ENCODE data around the gene GDA.

Gene GDA

DNA sequence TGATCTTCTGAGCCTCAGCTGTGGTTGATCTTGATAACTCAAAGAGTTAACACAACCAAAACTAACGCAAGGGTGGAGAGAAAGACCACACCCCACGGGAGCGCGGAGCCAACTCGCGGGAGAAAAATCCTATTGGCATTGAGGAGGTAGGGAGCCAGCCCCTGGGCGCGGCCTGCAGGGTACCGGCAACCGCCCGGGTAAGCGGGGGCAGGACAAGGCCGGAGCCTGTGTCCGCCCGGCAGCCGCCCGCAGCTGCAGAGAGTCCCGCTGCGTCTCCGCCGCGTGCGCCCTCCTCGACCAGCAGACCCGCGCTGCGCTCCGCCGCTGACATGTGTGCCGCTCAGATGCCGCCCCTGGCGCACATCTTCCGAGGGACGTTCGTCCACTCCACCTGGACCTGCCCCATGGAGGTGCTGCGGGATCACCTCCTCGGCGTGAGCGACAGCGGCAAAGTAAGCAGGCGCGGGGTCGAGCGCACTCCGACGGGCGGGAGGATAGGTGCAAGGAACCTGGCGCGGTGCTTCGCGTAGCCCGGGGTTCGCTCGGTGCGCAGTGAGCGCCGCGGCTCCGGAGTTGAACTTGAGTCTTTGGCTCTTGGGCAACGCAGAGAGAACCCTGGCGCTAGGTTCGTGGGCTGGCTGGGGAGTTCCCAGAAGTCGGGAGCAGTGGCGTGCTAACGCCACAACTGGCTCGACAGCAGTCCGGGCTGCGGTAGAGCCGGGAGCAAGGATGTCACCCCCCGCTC, at the start of gene GDA:
Gene GDA, plus strand, starts transcription at position 210 of the 745 bp plus-strand sequence. Its CDS starts 120 bp downstream, at position 330.
- no peak for DNase-seq

DNA sequence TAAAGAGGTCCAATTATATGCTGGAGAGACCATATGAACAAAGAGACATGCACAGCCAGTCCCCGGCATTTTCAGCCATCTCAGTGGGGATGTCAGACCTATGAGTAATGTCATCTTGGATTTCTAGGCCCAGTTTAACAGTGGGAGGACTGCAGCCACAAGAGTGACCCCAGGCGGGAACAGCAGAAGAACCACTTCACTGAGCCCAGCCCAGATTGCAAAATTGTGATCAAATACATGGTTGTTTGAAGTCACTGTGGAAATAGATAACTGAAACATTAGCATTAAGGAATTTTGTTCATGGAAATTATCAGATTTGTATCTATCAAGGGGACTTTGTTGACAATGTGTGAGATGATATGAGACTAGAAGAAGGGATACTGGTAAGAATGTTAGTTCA, 46.7 kb upstream of the GDA start:
- DNase-seq: no peak

DNA sequence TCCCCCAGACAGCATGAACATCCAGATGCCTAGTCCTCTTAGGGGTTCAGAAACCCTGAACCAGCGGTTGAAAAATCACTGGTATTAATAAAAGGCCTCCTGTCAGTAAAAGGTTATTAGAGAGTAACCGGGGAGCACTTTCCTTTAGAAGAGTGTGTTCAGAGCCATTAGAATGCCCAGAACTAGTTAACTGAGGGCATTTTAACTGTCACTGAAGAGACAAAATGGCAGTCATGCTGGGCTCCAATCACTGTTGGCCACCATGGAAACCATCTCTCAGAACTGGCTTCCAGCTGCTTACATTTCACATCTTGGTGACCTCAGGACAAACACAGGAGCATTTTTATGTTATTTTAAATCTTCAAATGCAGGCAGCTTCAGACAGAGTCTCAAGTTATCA, 36.2 kb upstream of the GDA start:
- no peak for DNase-seq

DNA sequence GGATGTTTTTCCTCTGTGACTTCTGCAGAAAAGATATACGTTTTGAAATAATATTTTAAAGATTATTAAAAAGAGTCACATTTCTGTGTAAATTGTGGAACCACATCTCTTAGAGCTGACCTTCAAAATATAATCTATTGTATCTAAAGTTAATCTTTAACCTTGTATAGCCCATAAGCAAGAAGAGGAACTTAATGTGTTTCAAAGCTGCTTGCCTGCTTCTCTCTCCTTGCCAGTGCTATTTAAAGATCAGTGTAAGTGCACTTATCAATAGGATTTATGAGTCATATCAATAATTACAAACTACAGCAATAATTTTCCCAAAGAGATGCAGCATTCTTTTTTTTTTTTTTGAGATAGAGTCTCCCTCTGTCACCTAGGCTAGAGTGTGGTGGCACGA, 29.4 kb upstream of the GDA start:
- DNase-seq: no peak

DNA sequence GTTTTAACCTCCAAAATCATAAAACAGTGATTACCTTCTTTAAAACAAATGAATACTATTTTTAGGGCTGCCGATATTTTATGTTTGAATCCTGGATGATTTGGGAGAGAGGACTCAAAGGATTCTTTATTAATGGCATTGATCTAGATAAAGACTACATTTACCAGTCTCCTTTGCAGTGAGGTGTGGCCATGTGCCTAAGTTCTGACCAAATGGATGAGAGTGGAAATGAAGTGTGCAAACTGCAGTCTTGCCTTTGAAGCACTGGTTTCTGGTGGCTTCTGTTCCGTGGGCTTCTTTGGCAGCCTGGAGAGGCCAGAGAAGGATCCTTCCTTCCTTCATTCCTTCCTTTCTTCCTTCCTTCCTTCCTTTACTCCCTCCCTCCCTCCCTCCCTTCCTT, 24.3 kb upstream of the GDA start:
- DNase-seq: no peak

DNA sequence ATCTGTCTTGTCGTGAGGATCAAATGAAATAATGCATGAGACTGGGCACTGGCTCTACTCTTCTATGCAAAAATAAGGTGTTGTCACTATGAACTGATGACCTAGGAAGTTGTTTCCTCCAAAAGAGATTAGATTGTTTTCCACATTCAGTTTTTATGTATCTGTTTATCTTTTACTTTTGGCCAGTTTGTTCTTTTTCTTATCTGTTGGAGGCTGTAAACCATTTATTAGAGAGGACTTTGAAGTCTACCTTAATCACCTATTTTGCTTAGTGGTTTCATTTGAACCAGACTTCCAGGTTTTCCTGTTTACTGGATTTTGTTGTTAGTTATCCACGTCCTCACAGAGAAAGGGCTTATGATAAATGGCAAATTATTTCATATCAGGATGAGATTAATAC, 21.5 kb upstream of the GDA start:
- DNase-seq: no peak

DNA sequence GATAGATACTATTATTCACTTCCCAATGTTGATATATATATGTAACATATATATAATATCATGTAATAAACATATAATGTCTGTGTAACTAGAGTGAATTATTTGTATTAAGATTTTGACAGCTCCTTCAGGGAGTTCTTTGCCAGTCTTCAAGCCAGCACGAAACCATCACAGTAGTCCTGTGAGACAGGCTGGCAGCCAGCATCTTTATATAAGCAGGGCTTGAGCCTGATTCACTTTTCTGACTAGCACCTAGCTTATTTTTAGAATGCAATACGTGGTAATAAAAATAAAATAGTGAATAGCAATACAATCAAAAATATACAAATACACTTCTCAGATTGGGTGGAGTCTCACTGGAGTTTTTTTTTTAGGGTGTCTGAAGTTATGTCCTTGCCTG, 20.7 kb upstream of the GDA start:
- DNase-seq: no peak

DNA sequence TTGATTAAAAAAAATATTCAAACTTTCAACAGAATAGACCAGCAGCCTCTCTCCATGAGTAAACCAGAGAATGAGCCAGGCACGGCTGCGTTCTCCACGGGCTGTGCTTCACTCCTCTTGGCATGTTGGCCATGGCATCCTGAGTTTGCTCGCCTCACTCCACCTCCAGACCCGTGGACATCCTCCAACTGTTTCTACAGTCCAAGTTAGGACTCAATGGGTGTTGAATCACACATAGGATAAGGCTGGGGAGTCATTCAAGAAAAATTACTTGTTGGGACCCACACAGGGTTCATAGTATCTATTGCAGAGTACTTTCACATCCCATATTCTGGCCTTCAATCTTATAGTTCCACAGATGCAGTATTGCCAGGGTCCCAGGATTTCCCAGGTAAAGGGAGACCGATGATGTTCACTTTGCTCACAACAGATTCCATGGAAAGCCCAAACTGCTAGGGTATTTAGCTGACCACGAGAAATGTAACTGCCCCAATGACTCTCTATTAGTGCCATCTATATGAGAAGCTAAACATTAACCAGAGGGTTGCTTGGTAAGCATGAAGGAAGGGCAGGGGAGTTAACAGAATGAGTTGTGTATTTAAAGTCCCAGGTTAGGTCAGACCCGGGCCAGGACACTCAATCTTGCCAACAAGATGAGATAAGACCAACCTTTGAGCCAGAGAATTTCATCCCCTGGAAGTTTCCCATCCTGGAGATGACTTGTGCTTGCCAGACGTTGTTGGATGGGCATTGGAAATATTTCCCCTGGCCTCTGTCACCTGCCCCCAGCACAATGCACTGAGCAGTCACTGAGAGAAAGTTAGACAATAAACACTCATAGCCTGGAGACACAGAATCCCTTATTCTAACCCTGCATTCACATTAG, 19.7 kb upstream of the GDA start:
- DNase-seq: no peak

DNA sequence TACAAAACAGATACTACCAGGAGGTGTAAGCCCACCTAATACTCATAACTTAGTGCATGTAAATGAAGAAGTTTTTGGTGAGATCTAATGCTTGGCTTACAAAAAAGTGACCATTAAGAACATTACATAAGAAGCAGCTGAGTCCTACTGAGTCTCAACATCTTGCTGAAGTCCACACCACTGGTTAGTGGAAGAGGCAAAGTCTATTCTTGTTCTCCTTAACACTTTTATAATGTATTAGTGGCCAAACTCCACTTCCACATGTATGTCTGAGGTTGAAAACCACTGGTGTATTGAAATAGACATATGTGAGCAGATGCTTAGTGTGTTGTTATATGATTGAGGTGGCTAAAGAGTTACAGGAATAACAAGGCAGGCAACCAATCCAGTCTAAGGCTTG, 18.9 kb upstream of the GDA start:
- no peak for DNase-seq

DNA sequence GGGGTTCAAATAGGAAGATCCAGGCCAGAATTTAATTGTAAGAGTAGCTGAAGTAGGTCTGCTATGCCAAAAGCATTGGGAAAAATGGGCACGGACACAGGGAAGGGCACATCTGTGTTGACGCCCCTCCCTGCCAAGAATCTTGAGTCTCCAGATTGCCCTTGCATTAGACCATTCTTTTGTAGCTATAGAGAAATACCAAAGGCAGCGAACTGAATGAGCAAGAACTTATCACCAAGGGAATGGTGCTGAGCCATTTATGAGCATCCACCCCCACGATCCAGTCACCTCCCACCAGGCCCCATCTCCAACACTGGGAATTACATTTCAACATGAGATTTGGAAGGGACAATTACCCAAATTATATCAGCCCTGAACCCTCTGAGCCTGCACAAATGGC, 18.0 kb upstream of the GDA start:
- DNase-seq: no peak

DNA sequence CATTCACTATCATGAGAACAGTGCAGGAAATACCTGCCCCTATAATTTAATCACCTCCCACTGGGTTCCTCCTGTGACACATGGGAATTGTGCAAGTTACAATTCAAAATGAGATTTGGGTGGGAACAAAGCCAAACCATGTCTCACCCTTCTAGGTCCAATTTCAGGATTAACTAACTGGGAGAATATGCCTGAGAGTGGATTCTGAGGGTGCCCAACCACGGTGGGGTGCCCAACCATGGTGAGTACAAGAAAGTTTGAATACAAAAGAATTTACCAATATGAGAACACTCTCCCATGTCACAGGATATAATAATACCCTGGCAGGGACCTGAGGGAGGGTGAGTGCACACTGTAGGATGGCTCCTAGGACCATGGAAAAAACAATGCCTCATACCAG, 17.2 kb upstream of the GDA start:
- no peak for DNase-seq

DNA sequence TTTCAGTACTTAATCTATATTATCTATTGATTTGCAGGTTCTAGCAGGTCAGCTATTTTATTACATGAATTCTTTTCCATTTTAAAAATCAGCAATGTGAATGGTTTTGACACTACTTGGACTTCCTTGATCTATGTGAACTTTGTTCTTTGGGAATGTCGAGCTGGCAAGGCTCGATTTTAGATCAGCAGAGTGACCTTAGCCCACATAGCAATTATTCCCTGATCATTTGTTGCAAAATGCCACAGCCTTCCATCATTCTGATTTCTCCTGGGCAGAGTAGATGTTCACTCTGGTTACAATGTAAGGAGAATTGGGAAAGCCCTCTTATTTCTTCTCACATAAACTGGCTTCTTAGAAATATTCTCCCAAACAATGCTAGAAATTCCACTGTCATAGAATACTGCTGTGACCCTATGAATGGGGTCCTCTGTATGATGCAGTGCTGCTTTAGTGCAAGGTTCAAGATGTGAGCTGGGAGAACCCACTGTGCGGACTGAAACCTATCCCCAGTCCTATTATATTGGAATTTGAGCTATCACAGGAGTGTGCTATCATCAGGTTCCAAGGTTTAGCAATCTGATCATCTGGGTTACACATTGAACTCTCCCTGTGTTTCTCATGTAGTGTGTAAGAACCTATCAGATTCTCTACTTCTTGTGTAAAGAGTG, 15.7 kb upstream of the GDA start:
- no peak for DNase-seq

DNA sequence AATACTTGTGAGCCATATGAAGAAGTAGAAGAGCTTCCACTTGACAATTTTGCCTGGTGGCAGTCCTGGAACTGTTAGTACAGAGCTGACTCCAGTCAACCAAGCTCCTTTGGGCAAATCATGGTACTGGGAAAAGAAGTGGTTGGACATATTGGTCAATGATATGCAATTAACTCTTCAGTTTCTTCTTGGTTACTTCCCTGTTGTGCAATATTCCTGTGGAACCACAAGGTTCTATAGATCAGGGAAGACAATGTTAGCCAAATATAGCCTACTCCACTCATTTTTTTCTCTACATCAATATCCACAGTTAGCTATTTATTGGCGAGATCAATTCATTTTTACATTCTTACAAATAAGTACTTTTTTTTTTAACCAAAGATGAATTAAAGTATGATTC, 14.4 kb upstream of the GDA start:
- no peak for DNase-seq

DNA sequence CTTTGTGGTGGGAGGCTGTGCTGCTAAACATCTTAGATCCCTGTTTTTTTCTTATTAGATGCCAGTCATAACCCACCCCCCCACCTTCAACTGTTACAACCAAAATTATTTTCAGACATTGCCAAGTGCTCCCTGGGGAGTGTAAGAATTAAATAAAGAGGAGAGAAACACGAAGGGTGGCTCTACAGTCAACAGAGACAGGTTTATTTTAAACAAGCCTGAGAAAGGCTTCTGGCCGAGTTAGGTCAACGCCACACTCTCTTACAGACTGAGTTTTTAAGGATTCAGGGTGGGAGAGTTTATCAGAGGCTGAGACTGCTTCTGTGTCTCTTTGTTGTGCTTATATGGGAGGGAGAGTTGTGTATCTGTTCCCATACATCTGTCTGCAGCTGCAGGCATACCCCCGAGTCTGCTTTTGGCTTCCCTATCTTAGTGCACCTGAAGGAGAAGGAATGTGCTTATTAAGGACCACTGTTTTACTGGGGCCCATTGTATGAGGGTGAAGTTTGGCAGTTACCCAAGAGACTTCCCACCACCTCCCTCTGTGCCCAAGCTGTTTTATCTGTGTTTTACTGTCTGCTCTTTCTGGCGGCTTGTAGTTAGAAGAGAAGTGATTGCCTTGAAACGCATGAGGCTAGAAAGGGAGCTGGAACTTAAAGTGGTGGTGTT, 11.4 kb upstream of the GDA start:
- no peak for DNase-seq

DNA sequence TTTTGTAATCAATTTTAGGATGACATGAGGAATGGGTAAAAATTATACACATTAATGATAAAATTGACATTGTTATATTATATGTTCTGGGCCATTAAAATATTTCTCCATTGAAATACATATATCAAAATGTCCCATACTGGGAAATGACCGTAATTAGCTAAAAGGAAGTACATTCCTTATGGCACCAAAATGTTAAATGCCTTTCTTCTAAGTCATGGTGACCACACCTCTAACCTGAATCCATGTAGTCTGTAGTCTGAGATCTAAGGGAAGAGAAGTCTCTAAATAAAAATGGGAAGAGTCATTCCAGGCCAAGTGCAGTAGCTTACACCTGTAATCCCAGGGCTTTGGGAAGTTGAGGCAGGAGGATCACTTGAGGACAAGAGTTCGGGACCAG, 10.0 kb upstream of the GDA start:
- no peak for DNase-seq

DNA sequence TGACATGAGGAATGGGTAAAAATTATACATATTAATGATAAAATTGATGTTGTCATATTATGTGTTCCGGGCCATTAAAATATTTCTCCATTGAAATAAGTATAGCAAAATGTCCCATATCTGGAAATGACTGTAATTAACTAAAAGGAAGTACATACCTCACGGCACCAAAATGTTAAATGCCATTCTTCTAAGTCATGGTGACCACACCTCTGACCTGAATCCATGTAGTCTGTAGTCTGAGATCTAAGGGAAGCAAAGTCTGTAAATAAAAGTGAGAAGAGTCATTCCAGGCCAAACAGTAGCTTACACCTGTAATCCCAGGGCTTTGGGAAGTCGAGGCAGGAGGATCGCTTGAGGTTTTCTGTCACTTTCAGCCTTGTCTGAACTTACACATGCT, 8.7 kb upstream of the GDA start:
- no peak for DNase-seq

DNA sequence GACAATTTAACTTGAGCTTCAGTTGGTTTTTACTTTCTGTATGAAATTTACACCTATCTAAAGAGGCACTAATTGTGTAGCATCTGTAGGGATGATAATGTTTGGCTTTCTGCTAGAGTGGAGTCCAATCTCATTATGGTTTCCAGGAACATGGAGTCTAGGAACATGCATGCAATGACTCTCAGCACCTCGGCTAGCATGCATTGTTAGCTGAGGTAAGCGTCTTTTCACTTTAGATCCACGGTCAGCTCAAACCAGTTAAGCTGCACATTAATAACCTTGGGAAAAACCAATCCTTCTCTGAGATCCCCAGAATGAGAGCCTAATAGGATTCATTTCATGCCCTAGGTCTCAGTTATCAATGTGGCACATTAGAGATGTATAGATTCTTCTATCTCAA, 7.8 kb upstream of the GDA start:
- DNase-seq: no peak

DNA sequence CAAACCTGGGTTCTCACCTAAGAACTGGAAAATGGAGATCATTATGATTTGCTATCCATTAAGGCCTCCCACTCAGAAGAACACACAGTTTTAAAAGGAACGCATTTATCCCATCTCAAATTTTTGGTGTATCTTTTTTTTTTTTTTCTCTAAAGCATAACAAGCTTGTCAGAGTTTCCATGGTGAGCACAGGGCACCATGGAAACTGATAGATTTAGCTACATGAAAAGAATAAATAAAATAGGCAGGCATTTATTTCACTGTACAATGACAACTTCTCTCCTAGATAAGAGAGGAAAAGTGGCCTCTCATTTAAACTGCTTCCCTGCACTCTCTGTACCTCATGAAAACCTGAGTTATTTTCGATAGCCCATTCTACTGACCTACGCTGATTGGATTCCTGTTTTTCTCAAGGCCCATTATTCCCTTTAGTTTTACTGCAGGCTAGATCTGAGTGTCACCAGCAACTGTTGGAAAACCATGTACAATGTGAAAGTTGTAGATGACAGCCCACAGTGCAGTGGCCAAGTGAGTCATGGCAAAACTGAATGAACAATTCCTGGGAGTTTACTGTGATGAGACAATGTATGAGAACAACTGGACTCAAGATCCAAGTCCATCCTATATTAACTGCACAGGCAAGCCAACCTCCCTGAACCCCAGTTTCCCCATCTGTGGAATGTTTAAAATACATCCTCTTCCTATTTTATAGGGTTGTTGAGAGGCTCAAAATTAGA, 4.3 kb upstream of the GDA start:
- DNase-seq: no peak

DNA sequence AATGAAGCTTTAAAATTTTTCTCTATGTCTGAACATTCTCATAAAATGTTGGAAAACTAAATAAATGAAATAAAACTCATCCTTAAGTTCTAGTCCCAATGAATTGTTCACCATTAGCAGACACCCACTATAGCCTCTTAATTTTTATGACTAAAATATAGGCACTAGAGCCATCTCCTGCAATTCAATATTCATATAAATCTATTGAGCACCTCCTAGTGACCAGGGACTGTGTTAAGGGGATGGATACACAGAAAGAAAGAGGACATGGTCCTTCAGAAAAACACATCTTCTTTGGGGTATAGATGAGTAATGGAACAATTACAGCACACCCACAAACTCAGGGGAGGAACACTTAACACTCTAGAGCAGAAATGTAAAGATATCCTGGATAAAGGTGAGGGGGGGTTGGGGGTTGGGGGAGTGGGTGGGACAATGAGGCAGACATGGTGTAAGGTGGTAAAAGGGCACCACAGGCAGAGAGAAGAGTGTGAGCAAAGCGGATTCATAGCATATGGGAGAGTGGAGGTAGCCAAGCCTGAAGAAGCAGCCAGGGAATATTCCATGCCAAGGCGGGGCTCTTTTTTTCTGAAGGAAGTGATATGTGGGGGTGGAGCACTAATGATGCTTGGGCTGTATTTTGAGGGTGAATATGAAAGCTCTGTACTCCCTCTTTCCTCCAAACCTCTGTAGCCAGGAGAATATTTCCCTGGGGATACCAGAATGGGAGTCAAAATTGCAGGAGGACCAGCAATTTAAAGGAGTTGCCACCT, 3.3 kb upstream of the GDA start:
- no peak for DNase-seq

DNA sequence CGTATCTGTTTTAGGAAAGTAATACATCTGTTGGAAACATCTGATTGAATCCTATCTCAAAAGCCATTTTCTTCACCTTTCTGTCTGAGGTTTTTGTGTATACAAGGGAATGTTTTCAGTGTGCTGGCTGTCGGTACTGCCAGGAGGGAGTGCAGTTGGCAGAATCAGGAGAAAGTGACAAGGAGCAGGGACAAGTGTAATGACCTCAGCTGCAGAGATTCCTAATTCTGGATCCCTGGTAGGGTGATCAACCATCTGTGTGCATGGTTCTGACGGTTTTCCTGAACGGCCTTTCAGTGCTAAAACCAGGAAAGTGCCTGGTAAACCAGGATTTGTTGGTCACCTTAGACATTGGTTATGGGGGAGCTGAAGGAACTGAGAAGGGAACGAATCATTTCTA, 1.6 kb upstream of the GDA start:
- no peak for DNase-seq

DNA sequence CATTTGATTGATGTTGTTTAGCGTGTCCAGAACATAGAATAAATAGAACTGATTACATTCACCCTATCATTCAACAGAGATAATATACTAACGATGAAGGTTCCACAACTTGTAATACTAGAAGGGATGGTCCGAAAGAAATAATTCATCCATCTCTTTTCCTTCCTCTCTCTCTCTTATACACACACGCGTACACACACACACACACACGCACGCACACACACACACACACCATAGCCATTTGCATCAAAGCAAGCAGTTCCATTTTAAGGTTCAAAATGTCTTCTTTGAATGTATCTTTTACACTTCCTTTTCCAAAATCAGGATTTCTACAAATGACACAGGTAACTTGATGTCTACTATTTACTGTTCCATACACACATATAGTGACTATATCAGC, 887 bp downstream of the GDA start:
- DNase-seq: no peak

DNA sequence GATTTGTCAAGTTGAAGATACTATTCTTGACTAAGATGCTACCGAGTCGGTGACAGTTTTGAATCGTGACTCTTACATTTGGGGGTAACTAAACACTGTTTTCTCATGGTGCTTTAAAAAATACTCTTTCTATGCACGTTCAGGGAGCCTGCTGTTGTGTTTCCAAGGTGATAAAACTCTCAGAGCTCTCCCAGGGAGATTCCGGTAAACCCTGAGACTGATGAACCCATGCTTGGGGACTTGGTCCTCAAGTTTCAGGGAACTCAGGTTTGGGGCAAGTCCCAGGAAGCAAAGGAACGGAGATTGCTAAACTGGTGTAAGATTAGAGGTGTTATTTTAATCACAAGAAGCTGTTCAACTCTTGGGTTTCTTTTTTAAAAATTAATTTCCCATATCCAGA, 1.4 kb downstream of the GDA start:
- DNase-seq: no peak

Data from activated naive CD4-positive, alpha-beta T cell (primary cell).